Upper lobe of right lung (tissue), 1 donor: ENCODE results near the gene PFKP. TPM values are rescaled to one million over a fixed set of nuclear protein-coding genes. Genes with fewer than 3 reads are reported as not detected.
A peak's percentile ranks its signal among the peaks of the same experiment; 100 is the strongest.

Source experiments
- ATAC-seq: fragments of 200-7000 bp; cut with Tn5 transposase; one replicate; pipeline ENCODE4 v1.9.1; 2020; ENCODE audit warnings: mild to moderate bottlenecking, moderate library complexity
- DNase-seq: peaks from one replicate; pipeline ENCODE4 v3.0.0-alpha.2; 2020
- H3K27ac ChIP-seq: fragments of 200-600 bp; one replicate; pipeline ENCODE4 v1.8.0; 2022
- H3K27me3 ChIP-seq: fragments of 200-600 bp; one replicate; pipeline ENCODE4 v1.8.0; 2022; ENCODE audit warnings: mild to moderate bottlenecking
- H3K36me3 ChIP-seq: fragments of 200-600 bp; one replicate; pipeline ENCODE4 v1.8.0; 2022
- H3K4me1 ChIP-seq: fragments of 200-600 bp; one replicate; pipeline ENCODE4 v1.8.0; 2022
- H3K4me3 ChIP-seq: fragments of 200-600 bp; one replicate; pipeline ENCODE4 v1.8.0; 2022; ENCODE audit warnings: mild to moderate bottlenecking
- H3K9me3 ChIP-seq: fragments of 200-600 bp; one replicate; pipeline ENCODE4 v1.8.0; 2022
- intact Hi-C: fragments of 100-400 bp; cut with DNase I; formaldehyde crosslinking; loops from one replicate; pipeline ENCODE4 v1.11.0; 2022
- total RNA-seq: library from RNA; stranded (reverse); fragmentation: NEBNext Ultra II Directional; extraction: Animal tissue kit (Norgen Biotek cat#: 25700); gene quantifications from one replicate; pipeline ENCODE4 v1.2.1, GENCODE V29; 2021
- TF ChIP-seq, protein P1 (sequence below): fragments of 200-600 bp; IDR thresholded peaks from one replicate; pipeline ENCODE4 v1.8.0; 2022; ENCODE audit warnings: antibody characterized with exemption
- donor health status: DM: no; HTN: yes; CAD: no; lungs with severe emphysema.

PFKP gene
- total RNA-seq, 1 donor from 2014 or later: 29.3 TPM

DNA sequence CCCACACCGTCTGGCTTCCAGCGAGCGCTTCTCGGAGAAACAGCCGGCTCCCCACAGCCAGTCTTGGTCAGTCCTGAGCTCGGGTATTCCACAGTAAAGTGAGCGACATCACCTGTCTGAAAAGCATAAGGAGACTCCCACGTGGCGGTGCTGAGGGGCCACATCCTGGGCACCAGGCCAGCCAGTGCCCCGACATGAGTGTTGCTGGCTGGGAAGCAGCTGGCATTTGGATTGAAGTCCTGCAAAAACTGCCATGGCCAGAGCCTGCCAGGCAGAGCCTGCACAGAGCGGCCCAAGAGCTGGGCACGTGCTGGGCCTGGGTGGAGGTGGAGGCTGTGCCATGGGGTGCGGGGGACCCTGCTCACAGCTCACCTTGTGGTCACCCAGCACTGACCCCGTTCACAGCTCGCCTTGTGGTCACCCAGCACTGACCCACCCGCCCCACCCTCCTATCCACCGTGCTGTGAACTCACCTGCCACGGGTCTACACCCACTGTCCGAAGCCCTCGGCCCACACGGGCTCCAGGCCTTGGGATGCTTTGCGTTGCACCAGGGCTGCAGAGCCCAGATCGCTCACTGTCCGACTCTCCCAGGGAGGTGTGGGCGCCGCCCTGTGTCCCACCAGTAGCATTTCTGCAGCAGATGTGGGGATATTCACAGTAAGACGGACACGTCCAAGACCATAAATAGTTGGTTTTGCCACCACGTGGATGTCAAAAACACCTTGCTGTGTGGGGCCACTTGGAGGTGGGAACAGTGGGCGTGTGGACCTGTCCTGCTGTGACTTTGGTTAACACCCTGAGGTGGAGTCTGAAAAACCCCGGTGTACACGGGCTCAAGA lies 56.4 kb downstream of the PFKP start:
- H3K36me3 ChIP-seq: peaks cover 6% of the 10 kb centered on the region
- H3K27me3 ChIP-seq: no peaks in the 10 kb centered on the region
- H3K4me1 ChIP-seq: peaks cover 10% of the 10 kb centered on the region
- no peaks in the 10 kb centered on the region for H3K9me3 ChIP-seq
- TF ChIP-seq, protein P1, sequence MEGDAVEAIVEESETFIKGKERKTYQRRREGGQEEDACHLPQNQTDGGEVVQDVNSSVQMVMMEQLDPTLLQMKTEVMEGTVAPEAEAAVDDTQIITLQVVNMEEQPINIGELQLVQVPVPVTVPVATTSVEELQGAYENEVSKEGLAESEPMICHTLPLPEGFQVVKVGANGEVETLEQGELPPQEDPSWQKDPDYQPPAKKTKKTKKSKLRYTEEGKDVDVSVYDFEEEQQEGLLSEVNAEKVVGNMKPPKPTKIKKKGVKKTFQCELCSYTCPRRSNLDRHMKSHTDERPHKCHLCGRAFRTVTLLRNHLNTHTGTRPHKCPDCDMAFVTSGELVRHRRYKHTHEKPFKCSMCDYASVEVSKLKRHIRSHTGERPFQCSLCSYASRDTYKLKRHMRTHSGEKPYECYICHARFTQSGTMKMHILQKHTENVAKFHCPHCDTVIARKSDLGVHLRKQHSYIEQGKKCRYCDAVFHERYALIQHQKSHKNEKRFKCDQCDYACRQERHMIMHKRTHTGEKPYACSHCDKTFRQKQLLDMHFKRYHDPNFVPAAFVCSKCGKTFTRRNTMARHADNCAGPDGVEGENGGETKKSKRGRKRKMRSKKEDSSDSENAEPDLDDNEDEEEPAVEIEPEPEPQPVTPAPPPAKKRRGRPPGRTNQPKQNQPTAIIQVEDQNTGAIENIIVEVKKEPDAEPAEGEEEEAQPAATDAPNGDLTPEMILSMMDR: no peak
- ATAC-seq: peak; percentile 48
- H3K27ac ChIP-seq: no peak overlapping the region
- DNase-seq: peak; percentile 79
- no peak overlapping the region for H3K4me3 ChIP-seq
- intact Hi-C loops: no loop called here

GRCh38 chr10:3124412-3125175 lies 57.2 kb downstream of the PFKP start:
- no peaks in the 10 kb centered on the region for H3K9me3 ChIP-seq
- H3K4me1 ChIP-seq: peaks cover 10% of the 10 kb centered on the region
- H3K27me3 ChIP-seq: no peaks in the 10 kb centered on the region
- intact Hi-C loops: no loop called here
- no peak overlapping the region for H3K27ac ChIP-seq
- H3K36me3 ChIP-seq: peaks cover 6% of the 10 kb centered on the region
- no peak overlapping the region for H3K4me3 ChIP-seq
- TF ChIP-seq, protein P1: no peak
- DNase-seq (no peak), ATAC-seq (no peak)

- peaks cover 6% of the 10 kb centered on the region for H3K36me3 ChIP-seq
- H3K27ac ChIP-seq: no peak overlapping the region
Measured at GRCh38 chr10:3125527-3126170, 58.3 kb downstream of the PFKP start.

GRCh38 chr10:3126249-3126648 lies 58.9 kb downstream of the PFKP start:
- Histone ChIP-seq H3K4me1 (peaks cover 10% of the 10 kb centered on the region), H3K27ac (no peak overlapping the region), H3K27me3 (no peaks in the 10 kb centered on the region), H3K4me3 (no peak overlapping the region), H3K9me3 (no peaks in the 10 kb centered on the region), H3K36me3 (peaks cover 6% of the 10 kb centered on the region)
- intact Hi-C loops: no loop called here
- ATAC-seq (no peak), DNase-seq (no peak)
- TF ChIP-seq, protein P1: no peak

More at GRCh38 chr10:3125527-3126170, 58.3 kb downstream of the PFKP start:
- ATAC-seq (no peak), DNase-seq (no peak)
- Histone ChIP-seq H3K4me1 (peaks cover 10% of the 10 kb centered on the region), H3K4me3 (no peak overlapping the region), H3K27me3 (no peaks in the 10 kb centered on the region), H3K9me3 (no peaks in the 10 kb centered on the region)
- TF ChIP-seq, protein P1: no peak
- intact Hi-C loops: no loop called here

DNA sequence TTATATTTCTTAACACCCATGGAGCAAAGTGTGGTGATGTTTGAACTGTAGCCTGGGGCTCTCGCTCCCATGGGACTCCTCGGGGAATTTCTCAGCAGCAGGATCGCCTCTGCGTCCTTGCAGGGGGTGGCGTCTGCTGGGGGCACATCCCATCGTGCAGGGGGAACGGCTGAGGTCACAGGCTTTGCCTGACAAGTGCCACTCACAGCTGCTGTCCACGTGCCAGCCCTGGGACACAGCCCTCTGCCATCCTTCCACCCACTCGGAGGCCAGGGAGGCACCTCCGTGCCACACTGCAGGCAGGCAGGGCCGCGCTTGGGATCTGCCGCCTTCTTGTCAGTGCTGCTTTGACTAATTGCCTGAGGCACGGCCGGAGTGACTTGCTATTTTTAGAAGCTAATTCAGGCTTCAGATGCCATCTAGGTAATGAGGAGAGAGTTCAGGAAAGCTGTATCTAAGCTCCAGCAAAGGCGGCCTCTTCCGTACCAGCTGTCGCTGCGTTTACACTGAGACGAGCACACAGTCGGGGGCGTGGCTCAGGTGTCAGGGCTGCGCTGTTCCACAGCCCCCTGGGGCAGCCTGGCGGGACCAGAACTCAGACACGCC lies 59.5 kb downstream of the PFKP start:
- DNase-seq: no peak
- Histone ChIP-seq H3K27me3 (no peaks in the 10 kb centered on the region), H3K4me1 (peaks cover 10% of the 10 kb centered on the region), H3K9me3 (no peaks in the 10 kb centered on the region), H3K4me3 (no peak overlapping the region), H3K36me3 (peaks cover 8% of the 10 kb centered on the region), H3K27ac (no peak overlapping the region)
- peak; percentile 43 for ATAC-seq
- TF ChIP-seq, protein P1: no peak
- intact Hi-C loops: no loop called here
